Duodenal mucosa (tissue), 2 donors: Measurements from ENCODE around the gene HEATR5A.

Source experiments
- H3K27ac ChIP-seq: one replicate; pipeline ENCODE4 v1.7.0; 2013; ENCODE audit warnings: low read depth, low read length
- H3K27me3 ChIP-seq, 2 donors: one replicate each; pipeline ENCODE4 v1.7.0; 2013; ENCODE audit warnings: low read length in 2 of 2, control low read depth in 1 of 2; ENCODE audit not compliant: insufficient read depth in 2 of 2, control insufficient read depth in 1 of 2
- H3K36me3 ChIP-seq, 2 donors: one replicate each; pipeline ENCODE4 v1.7.0; 2013; ENCODE audit warnings: low read length in 2 of 2, control low read depth in 1 of 2; ENCODE audit not compliant: insufficient read depth in 2 of 2, control insufficient read depth in 1 of 2
- H3K4me1 ChIP-seq, 2 donors: one replicate each; pipeline ENCODE4 v1.7.0; 2013; ENCODE audit warnings: low read length in 2 of 2, control low read depth in 1 of 2; ENCODE audit not compliant: insufficient read depth in 2 of 2, control insufficient read depth in 1 of 2
- H3K4me3 ChIP-seq, 2 donors: one replicate each; pipeline ENCODE4 v1.7.0; 2013; ENCODE audit warnings: low read length in 2 of 2, low read depth in 1 of 2
- H3K9ac ChIP-seq, 2 donors: one replicate each; pipeline ENCODE4 v1.7.0; 2013; ENCODE audit warnings: low read length in 2 of 2, low read depth in 1 of 2
- H3K9me3 ChIP-seq, 2 donors: one replicate each; pipeline ENCODE4 v1.7.0; 2013; ENCODE audit warnings: low read length in 2 of 2, control low read depth in 1 of 2; ENCODE audit not compliant: control insufficient read depth in 1 of 2

The HEATR5A gene

GRCh38 chr14:31426663-31427062, 6.3 kb upstream of the HEATR5A start:
- H3K9me3 ChIP-seq: no peaks in the 10 kb centered on the region
- no peaks in the 10 kb centered on the region for H3K36me3 ChIP-seq
- no peaks in the 10 kb centered on the region for H3K4me1 ChIP-seq
- no peaks in the 10 kb centered on the region for H3K27me3 ChIP-seq
- no peak overlapping the region for H3K9ac ChIP-seq
- no peak overlapping the region for H3K27ac ChIP-seq
- no peak overlapping the region for H3K4me3 ChIP-seq

GRCh38 chr14:31425905-31426304, 5.6 kb upstream of the HEATR5A start:
- H3K4me1 ChIP-seq: peaks cover 2 to 3% of the 10 kb centered on the region in 2 donors
- no peak overlapping the region for H3K4me3 ChIP-seq
- H3K36me3 ChIP-seq: no peaks in the 10 kb centered on the region
- H3K9me3 ChIP-seq: no peaks in the 10 kb centered on the region
- no peak overlapping the region for H3K27ac ChIP-seq
- no peaks in the 10 kb centered on the region for H3K27me3 ChIP-seq
- no peak overlapping the region for H3K9ac ChIP-seq

GRCh38 chr14:31421200-31421599, 850 bp upstream of the HEATR5A start:
- Histone ChIP-seq H3K36me3 (no peaks in the 10 kb centered on the region), H3K27ac (no peak overlapping the region), H3K9ac (peak overlapping the region in 1 of 2 donors; percentile 78)

DNA sequence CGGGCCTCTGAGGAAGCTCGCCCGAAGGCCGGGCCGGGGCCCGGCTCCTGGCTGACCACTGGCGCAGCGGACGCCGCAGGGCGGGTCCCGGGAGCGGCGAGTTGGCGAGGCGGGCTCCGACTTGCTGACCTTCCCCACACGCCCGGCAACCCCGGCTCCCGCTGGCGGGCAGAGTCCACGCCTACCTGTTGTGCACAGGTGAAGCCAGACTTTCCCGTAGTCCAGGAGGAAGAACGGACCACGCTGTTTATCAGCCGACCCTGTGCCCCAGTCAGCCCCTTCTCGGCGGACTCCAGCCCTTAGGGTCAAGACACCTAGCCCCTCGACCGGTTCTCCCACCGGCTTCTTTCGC, 407 bp downstream of the HEATR5A start:
- H3K36me3 ChIP-seq: no peaks in the 10 kb centered on the region
- peaks cover 10 to 11% of the 10 kb centered on the region in 2 donors for H3K4me1 ChIP-seq
- peak overlapping the region; percentile 80 to 98 for H3K9ac ChIP-seq
- H3K4me3 ChIP-seq: peak overlapping the region; percentile 86 to 100
- no peaks in the 10 kb centered on the region for H3K9me3 ChIP-seq
- H3K27ac ChIP-seq: peak overlapping the region; percentile 86
- H3K27me3 ChIP-seq: no peaks in the 10 kb centered on the region

More at GRCh38 chr14:31421200-31421599, 850 bp upstream of the HEATR5A start:
- Histone ChIP-seq H3K27me3 (no peaks in the 10 kb centered on the region), H3K4me3 (peak overlapping the region; percentile 81 to 86), H3K9me3 (no peaks in the 10 kb centered on the region), H3K4me1 (peaks cover 10 to 11% of the 10 kb centered on the region in 2 donors)

- peaks cover 10 to 11% of the 10 kb centered on the region in 2 donors for H3K4me1 ChIP-seq
- no peaks in the 10 kb centered on the region for H3K36me3 ChIP-seq
- no peaks in the 10 kb centered on the region for H3K9me3 ChIP-seq
- H3K9ac ChIP-seq: peak overlapping the region; percentile 80 to 98
- no peaks in the 10 kb centered on the region for H3K27me3 ChIP-seq
- H3K27ac ChIP-seq: peak overlapping the region; percentile 86
- peak overlapping the region; percentile 86 to 100 for H3K4me3 ChIP-seq
Observed at GRCh38 chr14:31419179-31419966, 977 bp downstream of the HEATR5A start.

- Histone ChIP-seq H3K27ac (no peak overlapping the region), H3K9ac (no peak overlapping the region), H3K27me3 (no peaks in the 10 kb centered on the region), H3K4me3 (no peak overlapping the region), H3K36me3 (no peaks in the 10 kb centered on the region), H3K9me3 (no peaks in the 10 kb centered on the region), H3K4me1 (peaks cover 10 to 11% of the 10 kb centered on the region in 2 donors)
Observed at GRCh38 chr14:31418440-31418839, 1.9 kb downstream of the HEATR5A start.

GRCh38 chr14:31414190-31414833, 6.0 kb downstream of the HEATR5A start:
- no peaks in the 10 kb centered on the region for H3K9me3 ChIP-seq
- peaks cover 5 to 10% of the 10 kb centered on the region in 2 donors for H3K4me1 ChIP-seq
- no peak overlapping the region for H3K4me3 ChIP-seq
- H3K36me3 ChIP-seq: no peaks in the 10 kb centered on the region
- H3K9ac ChIP-seq: no peak overlapping the region
- H3K27me3 ChIP-seq: no peaks in the 10 kb centered on the region
- no peak overlapping the region for H3K27ac ChIP-seq

GRCh38 chr14:31411218-31411727, 9.1 kb downstream of the HEATR5A start:
- peaks cover 2 to 4% of the 10 kb centered on the region in 2 donors for H3K4me1 ChIP-seq
- no peaks in the 10 kb centered on the region for H3K36me3 ChIP-seq
- H3K9ac ChIP-seq: no peak overlapping the region
- no peaks in the 10 kb centered on the region for H3K9me3 ChIP-seq
- no peak overlapping the region for H3K27ac ChIP-seq
- H3K4me3 ChIP-seq: no peak overlapping the region
- H3K27me3 ChIP-seq: no peaks in the 10 kb centered on the region

DNA sequence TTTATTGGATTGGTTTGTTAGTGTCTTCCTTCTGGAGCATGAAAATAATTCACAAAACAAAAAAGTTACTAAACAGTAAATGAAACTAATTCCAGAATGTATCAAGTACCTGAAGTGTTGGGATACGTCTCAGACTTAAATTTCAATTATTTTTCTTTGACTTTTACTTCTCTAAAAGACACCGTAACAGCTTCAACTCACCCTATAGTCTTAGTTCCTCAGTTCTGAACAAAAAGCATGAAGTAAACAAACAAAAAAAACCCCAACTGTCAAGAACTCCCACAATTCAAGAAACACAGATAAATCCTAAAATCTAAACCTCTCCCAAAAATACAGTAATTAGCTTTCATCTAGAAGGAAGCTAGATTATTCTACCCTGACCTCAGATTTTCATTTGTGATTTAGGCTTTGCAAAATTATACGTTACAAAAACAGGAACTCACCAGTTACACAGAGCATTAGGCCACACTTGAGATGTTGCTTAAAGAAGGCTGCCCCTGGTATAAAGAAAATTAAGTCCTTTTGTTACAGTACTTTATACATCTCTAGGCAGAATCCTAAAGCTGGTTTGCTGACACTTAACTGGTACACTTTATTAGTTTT, 10.2 kb downstream of the HEATR5A start:
- Histone ChIP-seq H3K27me3 (no peaks in the 10 kb centered on the region), H3K9me3 (no peaks in the 10 kb centered on the region), H3K4me3 (no peak overlapping the region), H3K4me1 (peaks cover 7 to 9% of the 10 kb centered on the region in 2 donors), H3K36me3 (no peaks in the 10 kb centered on the region), H3K9ac (no peak overlapping the region), H3K27ac (no peak overlapping the region)

DNA sequence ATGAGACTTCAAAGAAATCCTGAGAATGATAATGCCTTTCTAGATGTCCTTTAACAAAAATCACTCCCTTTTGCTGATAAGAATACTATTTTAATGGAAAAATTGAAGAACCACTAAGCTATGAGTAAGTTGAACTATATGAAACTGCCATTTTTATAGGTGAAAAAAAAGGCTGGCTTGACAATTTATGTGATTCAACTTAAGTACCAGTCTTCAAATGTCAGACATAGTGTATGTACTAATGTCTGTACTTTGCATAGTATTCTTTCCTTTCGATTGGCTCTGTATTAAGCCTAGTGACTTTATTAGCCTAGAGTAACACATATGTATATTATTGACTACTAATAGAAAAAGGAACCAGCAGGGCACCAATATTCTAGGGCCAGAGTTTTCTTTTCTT, 11.9 kb downstream of the HEATR5A start:
- no peaks in the 10 kb centered on the region for H3K9me3 ChIP-seq
- H3K27ac ChIP-seq: no peak overlapping the region
- no peaks in the 10 kb centered on the region for H3K27me3 ChIP-seq
- no peak overlapping the region for H3K9ac ChIP-seq
- H3K36me3 ChIP-seq: no peaks in the 10 kb centered on the region
- no peak overlapping the region for H3K4me3 ChIP-seq
- peaks cover 7 to 9% of the 10 kb centered on the region in 2 donors for H3K4me1 ChIP-seq
